Measurements from ENCODE around the gene TPBG. TPM values are rescaled to one million over a fixed set of nuclear protein-coding genes. Genes with fewer than 3 reads are reported as not detected.

TPBG gene
- total RNA-seq, 2 donors from 2014 or later: 16.3 to 16.9 TPM

- intact Hi-C loops (cut with DNase I): loop anchor here (10.0 kb wide), 1 partner anchor 687 kb away; no protein-coding TSS in a partner anchor
- Histone ChIP-seq H3K4me1 (no peaks in the 10 kb centered on the region), H3K27me3 (no peaks in the 10 kb centered on the region), H3K9ac (ENCODE audit: low read depth in 2 of 2, low read length in 2 of 2) (no peak overlapping the region), H3K36me3 (no peaks in the 10 kb centered on the region), H3K27ac (no peak overlapping the region), H3K9me3 (no peaks in the 10 kb centered on the region), H3K4me3 (no peak overlapping the region)
- no peak for DNase-seq
- TF ChIP-seq CTCF (IDR thresholded peaks at IDR 0.05): no peak
Observed at GRCh38 chr6:82367704-82368103, 4.1 kb downstream of the TPBG start.

- Histone ChIP-seq H3K4me1 (no peaks in the 10 kb centered on the region), H3K27ac (no peak overlapping the region), H3K9me3 (no peaks in the 10 kb centered on the region), H3K9ac (ENCODE audit: low read depth in 2 of 2, low read length in 2 of 2) (no peak overlapping the region), H3K27me3 (no peaks in the 10 kb centered on the region), H3K4me3 (no peak overlapping the region), H3K36me3 (no peaks in the 10 kb centered on the region)
- TF ChIP-seq CTCF (IDR thresholded peaks at IDR 0.05): no peak
- no peak for DNase-seq
- intact Hi-C loops (cut with DNase I): no loop called here
Observed at GRCh38 chr6:82370788-82371187, 7.2 kb downstream of the TPBG start.

- intact Hi-C loops (cut with DNase I): no loop called here
- Histone ChIP-seq H3K27me3 (no peaks in the 10 kb centered on the region), H3K9ac (ENCODE audit: low read depth in 2 of 2, low read length in 2 of 2) (no peak overlapping the region), H3K36me3 (no peaks in the 10 kb centered on the region), H3K4me1 (no peaks in the 10 kb centered on the region), H3K9me3 (no peaks in the 10 kb centered on the region), H3K27ac (no peak overlapping the region), H3K4me3 (no peak overlapping the region)
- no peak for TF ChIP-seq CTCF (IDR thresholded peaks at IDR 0.05)
- no peak for DNase-seq
Observed at GRCh38 chr6:82371799-82372546, 8.4 kb downstream of the TPBG start.

- intact Hi-C loops (cut with DNase I): no loop called here
- no peak for DNase-seq
- H3K9me3 ChIP-seq: no peaks in the 10 kb centered on the region
- no peak overlapping the region for H3K4me3 ChIP-seq
- H3K4me1 ChIP-seq: no peaks in the 10 kb centered on the region
- H3K9ac ChIP-seq (ENCODE audit: low read depth in 2 of 2, low read length in 2 of 2): no peak overlapping the region
- H3K36me3 ChIP-seq: no peaks in the 10 kb centered on the region
- H3K27me3 ChIP-seq: no peaks in the 10 kb centered on the region
- no peak overlapping the region for H3K27ac ChIP-seq
- no peak for TF ChIP-seq CTCF (IDR thresholded peaks at IDR 0.05)
Observed at GRCh38 chr6:82372656-82373055, 9.0 kb downstream of the TPBG start.

- Histone ChIP-seq H3K4me3 (no peak overlapping the region), H3K36me3 (no peaks in the 10 kb centered on the region), H3K4me1 (no peaks in the 10 kb centered on the region), H3K9me3 (no peaks in the 10 kb centered on the region), H3K27ac (no peak overlapping the region), H3K9ac (ENCODE audit: low read depth in 2 of 2, low read length in 2 of 2) (no peak overlapping the region), H3K27me3 (no peaks in the 10 kb centered on the region)
- no peak for DNase-seq
- no peak for TF ChIP-seq CTCF (IDR thresholded peaks at IDR 0.05)
- intact Hi-C loops (cut with DNase I): no loop called here
Observed at GRCh38 chr6:82374516-82374915, 10.9 kb downstream of the TPBG start.

Data from colonic mucosa (tissue), 4 donors.